Effector CD4-positive, alpha-beta T cell (primary cell): ENCODE measurements around the gene PNMA1.
"Not testable (repeated sequence)": the region's sequence is repeated elsewhere in the genome, so short reads cannot be mapped to it uniquely, and the experiment has no call there.

ENCODE experiments used
- DNase-seq: peaks from one replicate; pipeline ENCODE4 v3.0.0-alpha.2; 2020

The PNMA1 gene

DNA sequence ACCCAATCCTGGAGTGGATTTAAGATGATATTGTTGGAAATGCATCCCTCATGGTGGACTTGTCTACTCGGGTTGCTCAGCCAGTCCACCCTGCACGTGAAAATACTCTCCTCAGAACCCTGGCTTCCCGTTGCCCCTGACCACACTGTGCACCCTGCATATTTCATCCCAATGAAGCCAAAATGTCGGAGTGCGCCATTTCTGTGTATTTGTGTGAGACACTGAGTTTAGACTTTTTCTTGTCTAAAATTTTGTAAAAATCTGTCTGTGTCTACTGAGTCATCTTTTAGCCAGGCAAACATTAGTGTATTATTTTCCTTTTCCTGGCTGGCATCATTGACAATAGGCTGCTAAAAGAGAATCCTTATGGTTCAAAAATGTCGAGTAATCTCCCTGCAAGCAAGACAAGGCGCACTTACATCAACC, 485 bp upstream of the PNMA1 start:
- DNase-seq, result no peak

- no peak for DNase-seq
These were observed 880 bp downstream of the PNMA1 start for GRCh38 chr14:73713206-73713802.

- DNase-seq, result no peak
These were observed 1.5 kb downstream of the PNMA1 start for GRCh38 chr14:73712540-73713180.

GRCh38 chr14:73712071-73712506, 2.1 kb downstream of the PNMA1 start:
- no peak for DNase-seq

DNA sequence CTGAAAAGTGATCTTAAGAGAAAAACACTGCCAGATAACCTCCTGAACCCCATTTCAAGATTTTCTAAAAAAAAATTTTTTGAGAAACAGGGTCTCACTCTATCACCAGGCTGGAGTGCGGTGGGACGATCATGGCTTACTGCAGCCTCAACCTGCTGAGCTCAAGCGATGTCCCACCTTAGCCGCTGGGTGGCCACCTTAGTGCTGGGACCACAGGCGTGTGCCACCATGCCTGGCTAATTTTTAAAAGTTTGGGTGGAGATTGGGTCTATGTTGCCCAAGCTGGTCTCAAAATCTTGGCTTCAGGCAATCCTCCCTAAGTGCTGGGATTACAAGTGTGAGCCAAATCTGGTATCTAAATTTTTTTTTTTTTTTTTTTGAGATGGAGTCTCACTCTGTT, 3.4 kb downstream of the PNMA1 start:
- no peak for DNase-seq

DNA sequence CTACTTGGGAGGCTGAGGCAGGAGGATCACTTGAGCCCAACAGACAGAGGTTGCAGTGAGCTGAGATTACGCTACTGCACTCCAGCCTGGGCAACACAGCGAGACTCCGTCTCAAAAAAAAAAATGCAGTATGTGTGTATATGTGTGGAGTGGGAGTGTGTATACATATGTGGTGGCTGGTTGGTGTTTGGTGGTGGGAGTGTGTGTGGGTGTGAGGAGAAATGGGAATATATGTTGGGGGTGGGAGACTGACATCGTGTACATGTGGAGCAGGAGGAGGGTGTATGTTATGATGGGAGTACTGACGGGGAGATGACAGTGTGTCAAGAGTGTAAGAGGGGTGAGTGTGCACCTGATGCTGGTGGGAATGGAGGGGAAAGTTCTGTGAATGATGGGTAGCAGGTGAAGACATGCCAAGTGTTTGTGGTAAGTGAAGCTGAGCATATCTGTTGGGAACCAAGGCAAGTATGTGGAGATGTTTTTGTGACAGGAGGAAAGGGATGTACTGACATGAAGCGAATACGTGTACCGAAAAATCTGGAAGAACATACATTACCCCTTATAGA, 4.2 kb downstream of the PNMA1 start:
- no peak for DNase-seq

GRCh38 chr14:73708076-73708475, 6.1 kb downstream of the PNMA1 start:
- not testable (repeated sequence) for DNase-seq

DNA sequence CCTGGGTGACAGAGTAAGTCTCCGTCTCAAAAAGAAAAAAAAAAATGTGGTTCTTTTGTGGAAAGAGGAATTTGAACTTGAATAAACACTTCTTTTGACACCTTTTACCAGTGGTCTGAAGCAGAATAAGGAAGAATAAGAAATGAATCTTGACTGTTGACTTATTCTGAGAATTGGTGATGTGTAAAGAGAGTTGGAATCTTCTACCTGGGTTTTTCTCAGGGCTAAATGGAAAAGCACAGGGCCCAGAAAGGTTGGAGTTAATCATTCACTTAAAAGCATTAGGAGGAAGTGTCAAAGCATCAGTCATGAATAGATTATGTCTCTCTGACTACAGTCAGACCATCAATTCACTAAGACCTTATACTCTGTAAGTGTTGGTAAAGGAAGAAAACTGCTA, 13.9 kb downstream of the PNMA1 start:
- DNase-seq, result no peak

DNA sequence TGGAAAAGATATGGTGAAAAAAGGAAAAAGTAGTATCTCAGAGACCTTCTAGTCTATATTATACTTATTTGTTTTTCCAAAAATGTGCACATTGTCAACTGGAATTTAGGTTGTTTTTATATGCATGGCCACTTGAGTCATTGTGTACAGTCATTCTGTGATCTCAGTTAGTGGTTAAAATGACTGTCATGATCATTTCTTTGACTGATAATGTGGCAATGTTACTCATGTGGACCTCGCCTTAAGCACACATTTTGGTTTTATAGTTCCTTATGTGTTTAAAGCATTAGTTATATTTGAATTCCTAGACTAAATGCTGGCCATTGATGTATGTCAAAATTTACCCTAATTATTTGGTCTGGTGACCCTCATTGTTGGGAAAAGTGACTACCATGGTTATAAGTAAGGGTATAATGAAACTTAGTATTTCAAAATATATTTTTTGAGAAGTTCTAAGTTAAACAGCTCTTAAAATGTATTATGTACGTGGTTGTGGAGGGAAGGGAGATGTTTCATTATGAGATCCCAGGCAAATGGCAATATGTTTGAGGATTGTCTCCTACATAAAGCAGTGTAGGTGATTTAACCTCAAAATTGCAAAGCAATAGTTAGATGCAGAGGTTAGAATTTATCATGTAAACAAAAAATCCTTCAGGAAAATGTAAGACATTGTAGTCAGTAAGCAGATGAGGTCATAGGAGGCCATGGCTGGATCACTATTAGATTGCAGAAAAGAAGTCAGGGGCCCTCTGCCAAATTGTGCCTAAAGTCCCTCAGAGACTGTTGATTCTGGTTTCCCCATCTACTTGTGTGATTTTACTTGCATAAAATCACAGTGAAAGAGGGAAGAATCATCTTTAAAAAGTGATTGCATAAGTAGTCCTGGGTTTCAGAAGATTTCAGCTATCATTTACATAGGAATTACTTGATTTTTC, 17.5 kb downstream of the PNMA1 start:
- DNase-seq, result no peak

DNA sequence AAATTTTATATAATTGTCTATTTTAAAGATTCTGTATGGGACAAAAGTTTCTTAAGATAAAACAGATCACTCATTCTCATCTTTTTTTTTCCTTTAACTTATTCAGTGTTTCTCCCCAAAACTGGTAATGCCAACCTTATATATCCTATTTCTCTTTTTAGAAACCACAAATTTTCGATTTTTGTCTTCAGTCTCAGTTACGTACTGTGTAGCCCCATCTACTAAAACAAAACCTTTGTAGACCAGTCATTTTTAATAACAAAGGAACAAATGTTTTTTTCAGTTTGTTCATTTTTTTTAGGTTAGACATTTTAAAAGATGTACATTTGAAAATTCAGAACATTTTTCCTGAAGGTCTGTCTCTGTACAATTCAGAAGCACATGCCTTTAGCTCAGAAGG, 18.2 kb downstream of the PNMA1 start:
- no peak for DNase-seq

DNA sequence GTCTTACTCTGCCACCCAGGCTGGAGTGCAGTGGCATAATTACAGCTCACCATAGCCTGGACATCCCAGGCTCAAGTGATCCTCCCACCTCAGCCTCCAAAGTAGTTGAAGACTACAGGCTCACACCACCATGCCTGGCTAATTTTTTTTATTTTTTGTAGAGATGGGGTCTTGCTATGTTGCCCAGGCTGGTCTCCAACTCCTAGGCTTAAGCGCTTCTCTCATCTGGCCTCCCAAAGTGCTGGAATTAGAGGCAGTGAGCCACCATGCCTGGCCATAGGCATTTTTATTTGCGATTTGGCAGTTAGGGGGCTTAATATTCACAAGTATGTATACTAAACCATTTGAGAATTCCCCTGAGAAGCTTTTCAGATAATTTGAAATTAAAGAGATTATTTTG, 19.1 kb downstream of the PNMA1 start:
- DNase-seq, result no peak

- DNase-seq, result no peak
These were observed 20.1 kb downstream of the PNMA1 start for GRCh38 chr14:73694083-73694482.

DNA sequence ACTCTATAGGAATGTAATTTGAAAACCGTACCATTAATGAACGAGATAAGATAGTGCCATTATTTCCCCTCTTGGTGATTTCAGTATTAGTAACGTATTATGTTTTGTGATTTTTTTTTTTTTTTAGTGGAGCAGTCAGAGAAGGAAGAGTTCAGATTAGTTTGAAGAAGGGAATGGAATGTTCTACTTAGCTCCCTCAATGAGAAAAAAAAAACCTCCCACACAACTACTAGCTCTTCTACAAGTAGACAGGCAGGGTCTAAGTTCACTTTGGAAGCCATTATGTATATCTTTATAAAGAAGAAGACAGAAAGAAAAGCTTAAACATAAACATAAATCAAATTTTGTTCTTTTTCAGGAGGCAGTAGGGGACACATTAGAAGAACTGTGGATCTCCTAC, 27.3 kb downstream of the PNMA1 start:
- no peak for DNase-seq

GRCh38 chr14:73685328-73685727, 28.9 kb downstream of the PNMA1 start:
- no peak for DNase-seq

DNA sequence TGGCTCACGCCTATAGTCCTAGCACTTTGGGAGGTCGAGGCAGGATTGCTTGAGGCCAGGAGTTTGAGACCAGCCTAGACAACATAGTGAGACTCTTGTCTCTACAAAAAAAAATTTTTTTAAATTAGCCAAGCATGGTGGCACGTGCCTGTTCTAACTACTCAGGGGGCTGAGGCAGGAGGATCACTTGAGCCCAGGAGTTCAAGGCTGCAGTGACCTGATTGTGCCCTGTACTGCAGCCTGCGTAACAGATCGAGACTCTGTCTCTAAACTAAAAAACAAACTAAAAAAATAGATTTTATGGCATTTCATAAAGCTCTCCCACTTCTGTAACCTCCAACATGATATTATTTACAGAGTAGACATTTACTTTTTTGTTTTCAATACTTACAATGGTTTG, 29.6 kb downstream of the PNMA1 start:
- DNase-seq, result no peak

DNA sequence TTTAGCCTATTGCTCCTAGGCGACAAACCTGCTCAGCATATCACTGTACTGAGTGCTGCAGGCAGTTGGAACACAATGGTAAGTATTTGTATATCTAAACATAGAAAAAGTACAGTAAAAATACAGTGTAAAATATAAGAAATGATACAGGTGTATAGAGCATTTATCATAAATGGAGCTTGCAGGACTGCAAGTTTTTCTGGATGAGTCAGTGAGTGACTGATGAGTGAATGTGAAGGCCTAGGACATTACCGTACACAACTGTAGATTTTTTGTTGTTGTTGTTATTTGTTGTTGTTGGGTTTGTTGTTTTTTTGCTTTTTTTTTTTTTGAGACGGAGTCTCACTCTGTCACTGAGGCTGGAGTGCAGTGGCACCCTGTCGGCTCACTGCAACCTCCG, 33.4 kb downstream of the PNMA1 start:
- no peak for DNase-seq

GRCh38 chr14:73678698-73679097, 35.5 kb downstream of the PNMA1 start:
- DNase-seq, result no peak

GRCh38 chr14:73674986-73675385, 39.2 kb downstream of the PNMA1 start:
- DNase-seq, result no peak

DNA sequence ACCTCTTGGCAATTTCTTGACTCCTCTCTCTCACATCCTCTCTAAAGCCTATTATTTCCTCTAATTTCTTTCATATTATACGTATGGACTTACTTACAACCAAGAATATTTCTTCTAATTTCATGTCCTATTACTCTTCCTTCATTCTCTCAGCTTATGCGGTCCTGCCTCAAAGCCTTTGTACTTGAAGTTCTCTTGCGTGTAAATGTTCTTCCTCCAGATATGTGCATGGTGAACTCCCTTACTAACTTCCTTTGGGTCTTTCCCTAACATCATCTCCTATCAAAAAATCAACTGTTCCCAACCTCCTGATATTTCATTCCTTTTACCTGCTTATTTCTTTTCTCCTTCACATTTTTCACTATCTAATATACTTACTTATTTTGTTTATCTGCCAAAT, 46.3 kb downstream of the PNMA1 start:
- no peak for DNase-seq

GRCh38 chr14:73666583-73666982, 47.6 kb downstream of the PNMA1 start:
- DNase-seq, result no peak

GRCh38 chr14:73665130-73665529, 49.1 kb downstream of the PNMA1 start:
- DNase-seq, result no peak

DNA sequence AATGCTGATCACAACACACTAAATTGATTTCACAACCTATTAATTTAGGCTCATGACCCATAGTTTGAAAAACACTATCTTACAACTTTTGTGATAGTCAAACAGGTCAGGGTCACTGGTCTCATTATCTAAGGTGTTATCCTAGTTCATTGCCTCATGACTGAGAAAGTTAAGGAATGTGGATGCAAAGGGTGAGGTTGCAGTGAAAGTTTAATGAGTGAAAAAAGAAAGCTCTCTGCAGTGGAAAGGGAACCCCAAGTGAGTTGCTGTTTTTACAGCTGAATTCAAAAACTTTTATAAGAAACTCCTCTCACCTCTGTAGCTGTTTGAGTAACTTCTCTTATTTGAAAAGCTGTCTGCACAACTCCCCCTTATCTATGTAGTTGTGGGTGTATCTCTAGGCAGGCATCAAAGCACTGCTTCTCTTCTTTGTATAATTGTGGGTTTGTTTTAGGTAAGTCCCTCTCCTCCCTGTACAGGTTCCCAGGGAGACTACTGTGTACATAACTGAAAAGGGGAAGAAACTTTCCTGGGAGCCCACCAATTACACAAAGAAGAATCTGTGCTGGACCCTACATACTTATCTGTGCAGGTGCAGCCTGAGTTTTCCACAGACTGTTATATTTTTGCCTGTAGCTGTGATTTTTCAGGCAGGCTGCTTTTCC, 50.5 kb downstream of the PNMA1 start:
- no peak for DNase-seq

DNA sequence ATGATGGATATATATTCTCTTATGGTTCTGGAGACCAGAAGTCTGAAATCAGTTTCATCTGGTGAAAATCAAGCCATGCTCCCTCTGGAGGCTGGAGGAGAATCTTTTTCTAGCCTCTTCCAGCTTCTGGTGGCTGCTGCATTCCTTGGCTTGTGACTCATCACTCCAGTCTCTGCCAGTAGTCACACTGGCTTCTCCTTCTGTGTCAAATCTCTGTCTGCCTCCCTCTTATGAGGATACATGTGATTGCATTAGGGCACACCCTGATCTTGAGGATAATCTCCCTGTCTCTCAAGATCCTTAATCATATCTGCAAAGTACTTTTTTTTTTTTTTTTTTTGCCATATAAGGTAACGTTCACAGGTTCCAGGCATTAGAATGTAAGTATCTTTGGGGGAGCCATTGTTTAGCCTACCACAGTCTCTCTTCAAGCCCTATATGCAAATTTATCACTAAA, 51.7 kb downstream of the PNMA1 start:
- no peak for DNase-seq
